Neural cell (in vitro differentiated cells): ENCODE measurements around the gene PAQR5.

ENCODE experiments used
- EP300 ChIP-seq: fragments of 450-650 bp; conservative IDR thresholded peaks from 2 replicates; pipeline ENCODE4 v1.6.1; 2014; ENCODE audit warnings: antibody characterized with exemption, mild to moderate bottlenecking, moderate library complexity; ENCODE audit not compliant: poor library complexity, severe bottlenecking
- EZH2 ChIP-seq: fragments of 200-600, 300-800 bp; shearing (Covaris generic), sonication (generic); IDR thresholded peaks from 2 replicates; pipeline ENCODE4 v1.6.1; 2014; ENCODE audit warnings: antibody characterized with exemption, low read length, borderline replicate concordance, mild to moderate bottlenecking; ENCODE audit not compliant: insufficient read depth, poor library complexity, severe bottlenecking
- TF ChIP-seq, protein P1 (sequence below): IDR thresholded peaks from 2 replicates; pipeline ENCODE4 v1.6.1; 2012; ENCODE audit warnings: borderline replicate concordance
- TF ChIP-seq, protein P2 (sequence below): fragments of 450-650 bp; IDR thresholded peaks from 2 replicates; pipeline ENCODE4 v1.5.1; 2014; ENCODE audit warnings: antibody characterized with exemption, mild to moderate bottlenecking, moderate library complexity; ENCODE audit not compliant: poor library complexity, severe bottlenecking

DNA sequence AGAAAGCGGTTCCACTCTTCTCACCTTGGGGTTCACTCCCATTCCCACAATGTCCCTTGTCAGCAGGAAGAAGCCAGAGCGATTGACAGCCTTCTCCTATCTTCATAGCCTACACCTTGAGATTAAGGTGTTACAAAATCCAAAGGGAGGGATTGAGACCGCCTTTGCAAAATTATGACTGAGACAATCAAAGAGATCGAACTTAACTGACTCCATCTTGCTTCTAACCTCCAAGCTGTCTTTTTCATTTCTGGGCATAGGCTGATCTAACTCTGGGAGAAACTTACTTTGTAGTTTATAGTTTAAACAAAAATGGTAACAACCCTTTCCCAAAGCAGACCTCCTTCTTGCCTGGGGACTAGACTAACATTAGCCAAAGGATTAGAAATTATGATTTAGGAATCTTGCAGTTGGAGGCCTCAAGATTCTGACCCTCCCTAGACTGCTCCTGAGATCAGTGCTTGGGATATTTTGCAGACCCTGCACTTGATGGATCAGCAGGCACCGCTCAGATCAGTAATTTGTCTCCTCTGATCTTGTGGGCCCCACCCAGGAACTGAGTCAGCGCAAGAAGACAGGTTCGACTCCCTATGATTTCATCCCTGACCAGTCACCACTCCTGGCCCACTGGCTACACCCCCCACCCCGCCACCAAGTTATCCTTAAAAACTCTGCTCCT, 40.0 kb downstream of the PAQR5 start:
- TF ChIP-seq EP300 (no peak), EZH2 (no peak)
- TF ChIP-seq, protein P1, sequence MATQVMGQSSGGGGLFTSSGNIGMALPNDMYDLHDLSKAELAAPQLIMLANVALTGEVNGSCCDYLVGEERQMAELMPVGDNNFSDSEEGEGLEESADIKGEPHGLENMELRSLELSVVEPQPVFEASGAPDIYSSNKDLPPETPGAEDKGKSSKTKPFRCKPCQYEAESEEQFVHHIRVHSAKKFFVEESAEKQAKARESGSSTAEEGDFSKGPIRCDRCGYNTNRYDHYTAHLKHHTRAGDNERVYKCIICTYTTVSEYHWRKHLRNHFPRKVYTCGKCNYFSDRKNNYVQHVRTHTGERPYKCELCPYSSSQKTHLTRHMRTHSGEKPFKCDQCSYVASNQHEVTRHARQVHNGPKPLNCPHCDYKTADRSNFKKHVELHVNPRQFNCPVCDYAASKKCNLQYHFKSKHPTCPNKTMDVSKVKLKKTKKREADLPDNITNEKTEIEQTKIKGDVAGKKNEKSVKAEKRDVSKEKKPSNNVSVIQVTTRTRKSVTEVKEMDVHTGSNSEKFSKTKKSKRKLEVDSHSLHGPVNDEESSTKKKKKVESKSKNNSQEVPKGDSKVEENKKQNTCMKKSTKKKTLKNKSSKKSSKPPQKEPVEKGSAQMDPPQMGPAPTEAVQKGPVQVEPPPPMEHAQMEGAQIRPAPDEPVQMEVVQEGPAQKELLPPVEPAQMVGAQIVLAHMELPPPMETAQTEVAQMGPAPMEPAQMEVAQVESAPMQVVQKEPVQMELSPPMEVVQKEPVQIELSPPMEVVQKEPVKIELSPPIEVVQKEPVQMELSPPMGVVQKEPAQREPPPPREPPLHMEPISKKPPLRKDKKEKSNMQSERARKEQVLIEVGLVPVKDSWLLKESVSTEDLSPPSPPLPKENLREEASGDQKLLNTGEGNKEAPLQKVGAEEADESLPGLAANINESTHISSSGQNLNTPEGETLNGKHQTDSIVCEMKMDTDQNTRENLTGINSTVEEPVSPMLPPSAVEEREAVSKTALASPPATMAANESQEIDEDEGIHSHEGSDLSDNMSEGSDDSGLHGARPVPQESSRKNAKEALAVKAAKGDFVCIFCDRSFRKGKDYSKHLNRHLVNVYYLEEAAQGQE: no peak
- TF ChIP-seq, protein P2, sequence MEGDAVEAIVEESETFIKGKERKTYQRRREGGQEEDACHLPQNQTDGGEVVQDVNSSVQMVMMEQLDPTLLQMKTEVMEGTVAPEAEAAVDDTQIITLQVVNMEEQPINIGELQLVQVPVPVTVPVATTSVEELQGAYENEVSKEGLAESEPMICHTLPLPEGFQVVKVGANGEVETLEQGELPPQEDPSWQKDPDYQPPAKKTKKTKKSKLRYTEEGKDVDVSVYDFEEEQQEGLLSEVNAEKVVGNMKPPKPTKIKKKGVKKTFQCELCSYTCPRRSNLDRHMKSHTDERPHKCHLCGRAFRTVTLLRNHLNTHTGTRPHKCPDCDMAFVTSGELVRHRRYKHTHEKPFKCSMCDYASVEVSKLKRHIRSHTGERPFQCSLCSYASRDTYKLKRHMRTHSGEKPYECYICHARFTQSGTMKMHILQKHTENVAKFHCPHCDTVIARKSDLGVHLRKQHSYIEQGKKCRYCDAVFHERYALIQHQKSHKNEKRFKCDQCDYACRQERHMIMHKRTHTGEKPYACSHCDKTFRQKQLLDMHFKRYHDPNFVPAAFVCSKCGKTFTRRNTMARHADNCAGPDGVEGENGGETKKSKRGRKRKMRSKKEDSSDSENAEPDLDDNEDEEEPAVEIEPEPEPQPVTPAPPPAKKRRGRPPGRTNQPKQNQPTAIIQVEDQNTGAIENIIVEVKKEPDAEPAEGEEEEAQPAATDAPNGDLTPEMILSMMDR: no peak
